Measurements from ENCODE around the gene INPP5E.

INPP5E gene

DNA sequence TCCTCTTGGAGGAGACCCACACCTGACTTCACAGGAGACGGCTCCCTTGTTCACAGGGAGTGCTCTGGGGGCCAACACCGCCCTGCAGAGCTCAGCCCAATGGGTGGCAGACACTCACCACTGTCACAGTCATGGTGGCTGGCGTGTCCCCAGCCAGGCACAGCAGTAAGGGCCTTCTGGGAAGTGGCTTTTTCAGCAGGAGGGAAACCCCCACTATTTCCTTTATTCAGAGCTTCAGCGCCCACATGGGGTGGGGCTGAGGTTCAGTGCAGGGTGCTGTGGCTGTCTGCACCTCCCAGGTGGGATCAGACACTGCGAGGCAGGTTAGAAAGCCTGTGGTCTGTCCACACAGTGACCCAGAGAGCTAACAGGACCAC is 36.1 kb downstream of the INPP5E start:
- no peak for DNase-seq (ENCODE audit: low spot score)

DNA sequence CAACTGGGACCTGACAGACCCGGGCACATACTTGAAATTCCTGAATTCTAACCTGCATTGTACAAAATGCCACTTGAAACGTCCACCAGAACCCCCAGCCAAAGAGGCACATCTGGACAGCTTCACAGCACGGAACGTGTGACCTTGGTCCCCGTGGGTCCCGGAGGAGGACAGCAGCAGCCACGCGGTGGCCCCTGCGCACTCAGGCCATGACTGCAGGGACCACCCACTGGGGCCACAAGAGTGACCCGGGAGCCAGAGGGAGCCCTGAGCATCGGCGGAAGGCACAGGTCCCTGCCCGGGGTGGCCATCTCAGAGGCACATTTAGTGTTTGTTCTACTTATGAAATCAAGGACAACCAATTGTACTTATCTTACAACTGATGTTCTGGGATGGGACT is 37.6 kb downstream of the INPP5E start:
- no peak for DNase-seq (ENCODE audit: low spot score)

DNA sequence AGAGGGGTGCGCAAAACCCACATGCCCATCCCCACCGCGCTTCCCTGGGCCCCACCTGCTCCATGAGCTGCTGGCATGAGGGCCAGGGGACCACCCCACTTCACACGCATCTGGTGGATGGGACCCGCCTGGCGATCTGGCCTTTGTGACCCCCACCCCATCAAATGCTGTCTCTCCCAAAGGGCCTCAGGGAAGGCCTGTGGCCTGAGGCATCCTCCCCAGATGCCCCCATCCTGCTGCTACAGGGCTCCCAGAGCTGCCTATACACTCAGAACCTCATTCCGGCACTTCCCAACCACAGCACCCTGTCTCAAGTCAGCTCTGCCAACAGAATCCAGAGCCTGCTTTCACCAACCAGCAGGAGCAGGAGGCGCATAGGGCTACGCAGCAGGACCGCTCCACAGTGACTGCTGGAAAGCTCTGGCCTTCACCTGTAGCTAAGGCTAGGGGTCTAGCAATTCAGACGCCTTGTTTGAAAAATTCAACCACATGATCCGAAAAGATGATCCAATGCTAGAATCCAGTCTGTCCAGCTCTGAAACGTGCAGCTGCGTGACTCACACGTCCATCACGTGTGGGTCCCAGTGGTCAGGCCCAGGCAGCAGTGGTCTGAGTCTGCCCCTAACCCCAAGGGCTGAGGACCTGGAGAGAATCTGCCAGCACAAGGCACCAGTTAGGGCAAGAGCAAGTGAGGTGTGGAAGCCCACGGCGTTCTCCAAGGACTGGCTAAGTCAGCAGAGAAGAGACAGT is 38.3 kb downstream of the INPP5E start:
- no peak for DNase-seq (ENCODE audit: low spot score)

DNA sequence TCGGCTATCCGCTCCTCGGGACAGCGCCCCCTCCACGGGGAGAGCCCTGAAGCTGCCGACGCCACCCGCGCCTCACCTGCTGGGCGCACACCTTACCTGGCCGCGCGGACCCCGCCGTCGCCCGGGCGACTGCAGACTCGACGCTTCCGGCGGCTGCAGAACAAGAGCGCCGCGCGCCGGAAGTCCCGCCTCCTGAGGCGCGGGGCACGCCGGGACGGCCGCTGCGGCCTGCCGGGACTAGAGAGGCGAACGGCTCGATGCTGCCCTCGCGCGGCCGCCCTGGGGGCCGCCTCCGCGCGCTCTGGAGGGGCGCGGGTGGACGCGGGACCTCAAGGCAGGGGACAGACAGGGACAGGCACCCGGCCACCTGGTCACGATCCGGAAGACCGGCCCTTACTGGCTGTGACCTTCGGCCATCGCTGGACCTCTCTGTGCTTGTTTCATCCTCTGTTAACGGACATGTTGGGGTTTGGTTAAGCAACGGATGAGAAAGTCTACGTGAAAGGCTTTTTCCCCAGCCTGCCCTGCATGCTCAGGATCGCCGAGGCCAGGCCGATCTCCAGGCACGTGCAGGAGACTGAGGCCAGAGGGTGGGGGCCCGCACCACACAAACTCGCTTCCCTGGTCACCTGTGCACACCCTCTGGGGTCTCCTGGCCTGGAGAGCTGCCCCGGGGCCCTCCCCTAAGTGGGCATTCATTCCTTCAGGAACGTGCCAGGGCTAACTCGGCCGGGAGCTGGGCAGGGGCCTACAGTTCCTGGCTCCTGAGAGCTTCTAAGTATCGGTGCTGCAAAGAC is 39.4 kb downstream of the INPP5E start, which contains the start of gene SNAPC4:
TSS of gene SNAPC4 (minus strand) at position 133 of the 797 bp plus-strand sequence. CDS start 1,742 bp downstream, outside the sequence.
- DNase-seq (ENCODE audit: low spot score) = peak; percentile 96

DNA sequence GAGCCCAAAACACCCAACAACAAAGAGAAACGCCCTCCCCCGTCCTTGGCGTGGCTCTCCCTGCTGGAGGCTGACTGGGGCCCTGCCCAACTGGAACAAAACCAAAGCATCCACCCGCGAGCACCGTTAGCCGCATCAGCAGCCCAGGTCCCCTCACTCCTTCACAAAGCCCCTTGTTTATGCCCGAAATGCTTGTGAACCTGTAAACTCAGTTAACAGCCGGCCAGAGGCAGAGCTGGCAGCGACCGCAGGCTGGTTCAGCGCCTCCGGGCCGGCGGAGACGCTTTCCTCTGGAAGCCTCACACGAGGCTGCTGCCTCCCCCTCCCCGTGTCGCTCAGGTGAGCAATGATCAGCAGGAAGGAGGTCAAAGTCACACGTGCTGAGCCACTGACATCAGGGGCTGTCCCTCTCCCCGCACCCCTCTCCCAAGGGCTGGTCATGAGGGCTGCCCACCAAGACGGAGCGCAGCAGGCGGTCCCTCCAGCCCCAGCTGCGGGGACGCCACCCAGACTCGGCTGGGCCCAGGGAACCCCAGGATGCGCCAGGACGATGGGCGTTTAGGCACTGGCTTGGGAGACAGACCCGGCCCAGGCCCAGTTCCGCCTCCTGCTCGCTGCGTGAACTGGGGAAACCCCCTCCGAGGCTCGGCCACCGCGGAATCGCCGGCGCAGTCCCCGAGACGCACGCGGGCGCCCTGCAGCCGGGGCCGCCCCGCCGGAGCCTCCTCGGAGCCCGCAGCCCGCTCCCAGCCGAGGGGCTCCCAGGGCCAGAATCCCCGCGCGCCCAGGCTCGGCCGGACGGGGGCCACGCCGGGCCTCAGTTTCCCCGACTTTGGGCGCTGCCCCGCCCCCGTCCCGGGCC is 40.2 kb downstream of the INPP5E start:
- peak; percentile 50 for DNase-seq (ENCODE audit: low spot score)

DNA sequence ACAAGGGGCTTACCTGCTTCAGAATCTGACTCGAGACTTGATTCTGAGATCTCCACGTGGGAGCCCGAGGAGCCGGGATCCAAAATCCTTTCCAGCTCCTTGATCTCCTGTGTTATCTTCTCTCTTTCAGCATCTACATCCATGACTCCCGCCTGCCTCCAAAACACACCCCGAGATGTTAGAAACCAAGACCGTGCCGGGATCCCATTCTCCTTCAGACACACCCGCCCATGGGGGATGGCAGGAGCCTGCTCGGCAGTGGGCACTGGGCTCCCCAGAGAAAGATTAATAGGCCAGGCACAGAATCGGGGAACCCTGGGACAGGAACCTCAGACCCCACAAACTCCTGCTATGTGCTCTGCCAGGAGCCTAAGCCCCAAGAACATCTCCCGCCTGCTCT is 41.4 kb downstream of the INPP5E start:
- DNase-seq (ENCODE audit: low spot score) = no peak

DNA sequence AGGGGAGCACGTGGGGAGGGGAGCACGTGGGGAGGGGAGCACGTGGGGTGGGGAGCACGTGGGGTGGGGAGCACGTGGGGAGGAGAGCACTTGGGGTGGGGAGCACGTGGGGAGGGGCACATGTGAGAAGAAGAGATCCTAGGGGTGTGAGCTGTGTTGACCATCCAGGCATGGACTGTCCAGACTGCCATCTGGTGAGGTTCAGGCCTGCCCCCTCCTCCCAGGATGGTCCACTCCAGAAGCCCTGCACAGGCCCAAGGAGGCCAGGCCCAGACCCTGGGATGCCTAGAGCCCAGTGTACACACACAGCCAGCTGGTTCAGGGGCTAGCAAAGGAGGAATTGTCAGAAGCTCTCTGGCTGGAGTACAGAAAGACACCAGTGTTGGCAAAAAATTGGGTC is 42.0 kb downstream of the INPP5E start:
- DNase-seq (ENCODE audit: low spot score) = no peak

DNA sequence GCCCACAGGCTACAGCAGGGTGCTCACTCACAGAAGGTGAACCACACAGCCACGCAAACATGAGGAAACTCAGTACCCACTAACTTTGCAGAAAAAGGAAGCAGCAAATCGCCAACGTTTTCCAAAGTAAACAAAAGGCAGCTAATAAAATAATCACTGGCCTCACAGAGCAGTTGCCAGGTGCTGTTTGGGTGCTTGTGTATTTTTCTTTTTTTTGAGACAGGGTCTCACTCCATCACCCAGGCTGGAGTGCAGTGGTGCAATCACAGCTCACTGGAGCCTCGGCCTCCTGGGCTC is 43.5 kb downstream of the INPP5E start:
- DNase-seq (ENCODE audit: low spot score) = no peak

DNA sequence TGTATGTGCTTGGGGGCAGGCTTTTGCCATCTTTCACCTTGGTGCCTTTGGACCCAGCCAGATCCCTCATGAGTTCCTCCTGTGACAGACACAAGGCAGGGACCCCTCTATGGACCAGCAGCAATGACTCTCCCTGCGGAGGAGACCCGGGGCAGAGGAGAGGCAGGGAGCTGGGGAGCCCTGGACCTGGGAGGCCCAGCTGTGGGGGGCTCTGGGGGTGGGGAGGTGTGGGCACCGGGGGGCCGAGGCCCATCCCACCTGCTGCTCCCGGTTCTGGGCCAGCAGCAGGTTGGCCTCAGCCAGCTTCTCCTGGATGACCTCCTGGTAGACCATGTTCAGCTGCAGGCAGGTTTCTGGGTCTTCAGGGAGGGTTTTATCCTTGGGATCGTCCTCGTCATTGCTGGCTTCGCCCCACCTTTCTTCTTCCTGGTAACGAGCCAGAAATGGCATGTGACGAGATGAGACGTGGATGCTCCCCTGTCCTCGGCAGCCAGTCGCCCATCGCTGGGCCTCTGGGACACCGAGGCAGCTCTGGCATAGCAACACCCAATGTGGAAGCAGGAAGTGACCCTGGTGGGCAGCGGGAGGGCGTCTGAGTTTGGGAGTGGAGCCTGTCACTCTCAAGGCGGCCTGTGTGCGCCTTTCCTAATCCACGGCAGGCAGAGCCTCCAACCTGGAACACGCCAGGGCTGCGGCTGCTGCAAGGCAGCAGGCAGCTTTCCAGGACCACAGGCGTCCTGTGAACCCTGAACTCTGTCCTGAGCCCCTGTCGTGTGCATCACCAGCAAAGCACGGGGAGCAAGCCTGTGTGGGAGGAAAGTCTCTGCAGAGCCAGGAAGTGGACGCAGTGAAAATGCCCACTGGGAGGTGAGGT is 44.1 kb downstream of the INPP5E start:
- no peak for DNase-seq (ENCODE audit: low spot score)

DNA sequence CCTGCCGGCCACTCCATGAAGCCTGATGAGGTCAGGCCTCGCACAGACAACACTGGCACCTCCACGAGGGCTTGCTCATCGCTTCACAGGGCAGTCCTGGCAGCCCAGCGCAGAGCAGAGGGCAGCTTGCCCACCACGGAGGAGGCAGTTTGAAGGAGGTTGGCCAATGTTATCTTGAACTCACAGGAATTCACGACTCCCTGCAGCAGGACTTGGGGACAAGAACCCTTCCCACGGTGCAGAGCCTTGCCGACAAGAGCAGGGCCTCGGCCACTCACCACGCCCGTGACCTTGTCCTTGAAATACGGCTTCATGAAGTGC is 44.7 kb downstream of the INPP5E start:
- DNase-seq (ENCODE audit: low spot score) = no peak

DNA sequence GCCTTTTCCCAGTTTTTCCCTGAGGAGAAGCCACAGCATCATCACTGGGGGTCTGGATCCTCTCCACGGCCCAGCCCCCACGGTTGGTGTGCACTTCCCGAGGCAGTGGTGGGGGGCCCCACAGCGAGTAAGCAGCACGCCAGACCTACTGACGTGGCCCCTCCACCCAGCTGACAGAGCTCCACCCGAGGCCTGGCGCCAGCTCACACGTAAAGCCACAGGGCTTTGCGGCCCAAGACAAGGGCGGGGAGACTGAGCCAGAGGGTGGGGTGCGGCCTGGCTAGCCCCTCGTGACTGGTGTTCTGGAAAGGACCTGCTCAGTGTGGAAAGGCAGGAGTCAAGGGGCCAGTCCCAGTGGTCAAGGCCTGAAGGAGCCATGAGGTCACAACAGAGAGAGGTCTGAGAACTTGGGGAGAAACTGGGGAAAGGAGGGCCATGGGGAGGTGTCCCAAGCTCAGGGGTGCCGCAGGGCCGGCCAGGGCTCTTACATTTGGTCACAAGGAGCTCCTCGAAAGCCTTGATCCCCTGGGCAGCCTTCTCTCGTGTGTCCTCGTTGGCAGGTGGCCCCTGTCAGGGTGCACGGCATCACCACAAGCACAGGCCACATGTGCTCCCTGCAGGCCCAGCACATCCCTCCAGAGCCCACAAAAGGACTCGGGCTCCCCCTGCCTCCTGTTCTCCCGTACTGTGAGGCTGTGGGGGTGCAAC is 45.2 kb downstream of the INPP5E start:
- no peak for DNase-seq (ENCODE audit: low spot score)

DNA sequence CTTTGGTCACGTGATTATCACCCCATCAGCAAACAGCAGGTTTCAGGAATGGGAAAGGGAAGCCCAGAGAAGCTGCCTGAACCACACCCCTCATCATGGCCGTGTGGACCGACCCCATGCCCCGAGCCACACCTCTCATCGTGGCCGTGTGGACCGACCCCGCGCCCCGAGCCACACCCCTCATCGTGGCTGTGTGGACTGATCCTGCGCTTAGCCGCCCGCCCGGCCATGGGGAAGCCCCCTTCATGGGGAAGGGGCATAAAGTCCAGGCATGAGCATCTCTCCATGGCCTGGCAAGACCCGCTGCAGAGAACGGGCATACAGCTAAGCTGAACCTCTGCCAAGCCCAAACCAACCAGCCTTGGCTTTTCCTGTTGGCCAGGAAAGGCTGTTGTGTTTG is 46.1 kb downstream of the INPP5E start:
- DNase-seq (ENCODE audit: low spot score) = no peak

DNA sequence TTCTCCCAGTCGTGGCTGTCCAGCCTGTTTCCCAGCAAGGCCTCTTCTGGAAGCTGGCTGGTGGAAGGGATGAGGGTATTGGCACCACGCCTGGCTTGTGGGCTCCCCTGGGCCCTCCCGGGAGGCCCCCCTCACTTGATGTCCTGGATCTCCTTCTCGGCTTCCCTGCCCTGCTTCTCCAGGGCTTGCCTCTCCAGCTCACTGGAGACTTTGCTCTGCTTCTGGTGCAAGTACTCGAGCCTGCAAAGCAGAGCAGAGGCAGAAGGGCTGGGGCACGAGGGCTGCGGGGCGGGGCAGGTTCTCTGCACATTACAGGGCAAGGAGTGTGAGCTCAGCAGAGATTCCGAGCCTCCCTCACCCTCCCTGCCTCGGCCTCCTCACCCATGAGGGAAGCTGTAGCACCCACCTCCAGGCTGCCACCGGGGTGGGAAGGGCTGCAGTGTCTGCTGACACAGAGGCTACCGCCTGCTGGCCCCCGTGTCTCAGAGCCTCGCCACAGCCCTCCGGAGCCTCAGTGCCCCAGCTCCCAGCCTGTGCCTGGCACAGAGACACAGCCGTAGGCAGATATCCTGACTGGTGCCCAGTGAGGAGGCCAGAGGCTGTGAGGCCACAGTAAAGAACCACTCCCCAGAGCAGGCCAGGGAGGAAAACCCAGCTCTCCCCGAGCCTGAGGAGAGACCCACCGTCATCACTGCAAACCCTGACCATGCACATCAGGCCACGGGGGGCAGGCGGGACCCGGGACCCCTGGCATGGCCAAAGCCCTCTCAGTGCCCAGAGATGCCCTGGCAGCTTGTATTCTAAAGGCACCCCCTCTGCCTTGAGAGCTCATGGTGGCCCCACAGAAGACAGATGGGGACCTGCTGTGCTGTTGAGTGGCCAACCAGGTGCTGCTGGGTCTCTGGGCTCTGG is 46.9 kb downstream of the INPP5E start:
- no peak for DNase-seq (ENCODE audit: low spot score)

DNA sequence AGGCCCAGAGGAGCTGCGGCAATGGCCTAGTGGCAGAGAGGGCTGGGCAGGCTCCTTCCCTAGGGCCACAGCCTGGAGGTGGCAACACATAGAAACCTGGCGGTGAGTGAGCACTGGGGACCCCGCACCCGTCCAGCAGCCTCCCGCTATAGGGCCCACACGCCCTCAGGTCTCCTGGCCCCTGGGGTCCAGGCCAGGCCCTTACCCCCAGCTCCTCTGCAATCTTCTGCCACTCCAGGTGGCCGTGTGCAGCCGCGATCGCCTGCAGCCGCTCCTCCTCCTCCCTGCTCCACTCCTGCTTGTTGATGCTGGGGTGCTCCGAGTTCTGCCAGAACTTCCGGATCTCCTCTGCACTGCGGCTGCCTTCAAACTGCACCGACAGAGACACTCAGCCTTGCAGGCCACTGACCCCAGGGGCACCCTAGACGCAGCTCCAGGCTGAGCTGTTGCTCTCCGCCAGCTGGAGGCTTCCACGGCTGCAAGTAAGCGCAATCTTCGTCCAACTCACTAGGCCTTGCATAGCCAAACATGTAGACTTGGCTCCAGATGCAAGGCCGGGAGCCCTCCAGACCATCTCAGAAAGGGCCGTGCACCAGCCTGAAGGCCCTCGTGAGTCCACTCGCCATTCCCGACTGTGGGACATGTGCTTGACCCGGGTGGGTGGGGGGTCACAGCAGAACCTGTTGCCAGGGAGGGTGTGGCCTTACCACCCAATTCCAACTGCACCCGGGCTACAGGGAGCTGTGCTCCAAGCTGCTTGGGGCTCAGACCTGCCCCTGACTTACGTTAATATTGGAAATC is 47.7 kb downstream of the INPP5E start:
- no peak for DNase-seq (ENCODE audit: low spot score)

DNA sequence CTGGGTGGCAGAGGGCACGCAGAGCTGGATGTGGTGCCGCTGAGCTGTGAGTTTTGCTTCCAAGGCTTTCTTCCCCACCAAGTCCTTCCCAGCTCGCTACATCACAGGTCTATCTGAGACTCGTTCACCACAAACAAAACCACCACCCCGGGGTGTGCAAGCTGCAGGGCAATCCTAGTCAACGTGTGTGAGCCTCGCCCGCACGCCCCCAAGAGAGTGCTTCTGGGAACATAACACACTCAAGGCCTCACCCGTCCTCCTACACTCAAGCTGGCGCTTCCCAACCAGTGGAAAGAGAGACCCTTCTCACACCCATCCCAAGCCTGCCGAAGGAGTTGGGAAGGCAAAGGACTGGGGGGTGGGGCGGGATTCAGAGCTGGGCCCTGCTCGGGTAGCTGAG is 50.2 kb downstream of the INPP5E start:
- no peak for DNase-seq (ENCODE audit: low spot score)

DNA sequence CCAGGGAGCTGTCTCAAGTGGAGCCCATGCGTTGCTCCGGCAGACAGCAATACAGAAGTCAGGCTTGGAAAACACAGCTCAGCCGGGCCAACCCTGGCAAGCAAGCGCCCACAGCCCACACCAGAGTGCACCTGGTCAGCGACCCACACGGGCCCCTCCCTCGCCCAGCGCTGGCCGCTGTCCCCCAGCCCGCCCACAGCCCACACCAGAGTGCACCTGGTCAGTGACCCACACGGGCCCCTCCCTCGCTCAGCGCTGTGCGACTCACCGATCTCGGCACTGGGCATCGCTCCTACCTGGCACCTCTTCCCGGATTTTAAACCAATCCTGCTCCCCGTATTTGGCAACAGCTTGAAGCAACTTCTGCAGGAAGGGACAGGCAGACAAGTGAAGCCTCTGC is 52.4 kb downstream of the INPP5E start:
- DNase-seq (ENCODE audit: low spot score) = no peak

DNA sequence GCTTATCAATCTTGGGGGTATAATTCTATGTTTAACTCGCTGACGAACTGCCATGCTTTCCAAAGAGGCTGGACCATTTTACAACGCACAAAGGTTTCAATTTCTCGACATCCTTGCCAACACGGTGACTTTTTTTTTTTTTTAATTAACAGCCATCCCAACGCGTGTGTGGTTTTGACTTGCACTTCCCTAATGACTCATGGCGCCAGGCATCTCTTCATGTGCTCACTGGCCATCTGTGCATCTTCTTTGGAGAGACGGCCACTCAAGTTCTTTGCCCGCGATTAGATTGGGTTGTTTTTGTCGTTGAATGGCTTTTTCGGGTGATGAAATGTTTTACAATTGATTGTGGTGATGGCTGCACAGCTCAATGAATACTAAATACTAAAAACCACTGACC is 53.6 kb downstream of the INPP5E start:
- no peak for DNase-seq (ENCODE audit: low spot score)

DNA sequence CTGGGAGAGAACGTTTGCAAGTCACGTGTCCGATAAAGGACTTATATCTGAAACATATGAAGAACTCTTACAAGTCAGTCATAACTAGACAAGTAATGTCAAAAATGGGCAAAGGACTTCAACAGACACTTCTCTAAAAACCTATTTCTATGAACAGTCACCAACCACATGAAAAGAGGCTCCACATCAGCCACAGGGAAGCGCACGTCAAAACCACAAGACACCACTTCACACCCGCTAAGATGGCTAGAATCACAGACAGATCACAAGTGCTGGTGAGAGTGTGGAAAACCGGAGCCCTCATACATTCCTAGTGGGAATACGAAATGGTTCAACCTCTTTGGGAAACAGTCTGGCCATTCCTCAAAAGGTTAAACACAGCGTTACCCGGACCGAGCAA is 54.6 kb downstream of the INPP5E start:
- DNase-seq (ENCODE audit: low spot score) = no peak

DNA sequence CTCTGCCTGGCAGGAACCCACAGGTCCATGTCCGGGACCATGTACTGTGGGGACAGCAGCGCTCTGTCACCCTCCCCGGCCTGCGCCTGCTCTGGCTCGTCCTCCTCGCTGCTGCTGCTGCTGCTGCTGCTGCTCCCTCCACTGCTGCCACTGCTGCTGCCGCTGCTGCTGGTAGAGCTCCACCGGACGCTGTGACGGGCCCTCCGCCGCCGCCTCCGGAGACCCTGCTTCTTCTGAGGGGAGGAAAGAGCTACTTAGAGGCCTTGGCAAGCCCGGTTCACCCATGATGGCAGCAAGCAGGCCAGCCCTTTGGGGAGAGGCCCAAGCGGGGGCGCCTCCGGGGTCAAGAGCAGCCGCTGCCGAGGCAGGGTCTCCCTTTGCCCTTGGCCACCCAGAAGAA is 56.2 kb downstream of the INPP5E start:
- no peak for DNase-seq (ENCODE audit: low spot score)

Data from HuH-7 (cell line).